MM.1S (cell line): ENCODE data around the gene PLEKHH1.

Source experiments
- CTCF ChIP-seq: fragments of 300-600 bp; sonication (generic); IDR thresholded peaks from 2 replicates; pipeline ENCODE4 v1.5.1; 2016; ENCODE audit warnings: antibody characterized with exemption, low read length, mixed read lengths
- EZH2 ChIP-seq: fragments of 300-600 bp; sonication (generic); optimal IDR thresholded peaks from 2 replicates; pipeline ENCODE3; 2017; ENCODE audit warnings: low read depth, mild to moderate bottlenecking, antibody characterized with exemption, low read length, mixed read lengths
- EZH2phosphoT487 ChIP-seq: fragments of 300-600 bp; sonication (generic); IDR thresholded peaks from 2 replicates; pipeline ENCODE4 v1.6.1; 2018; ENCODE audit warnings: antibody characterized with exemption, low read length

GRCh38 chr14:67580336-67581171 is 47.5 kb downstream of the PLEKHH1 start:
- TF ChIP-seq CTCF: no peak
- TF ChIP-seq EZH2: no peak
- no peak for TF ChIP-seq EZH2phosphoT487
